ENCODE measurements around the gene PIGC. TPM values are rescaled to one million over a fixed set of nuclear protein-coding genes. Genes with fewer than 3 reads are reported as not detected.

PIGC gene
- total and polyA plus RNA-seq, 4 donors = 8.6 to 18.4 (median 13.2) TPM

DNA sequence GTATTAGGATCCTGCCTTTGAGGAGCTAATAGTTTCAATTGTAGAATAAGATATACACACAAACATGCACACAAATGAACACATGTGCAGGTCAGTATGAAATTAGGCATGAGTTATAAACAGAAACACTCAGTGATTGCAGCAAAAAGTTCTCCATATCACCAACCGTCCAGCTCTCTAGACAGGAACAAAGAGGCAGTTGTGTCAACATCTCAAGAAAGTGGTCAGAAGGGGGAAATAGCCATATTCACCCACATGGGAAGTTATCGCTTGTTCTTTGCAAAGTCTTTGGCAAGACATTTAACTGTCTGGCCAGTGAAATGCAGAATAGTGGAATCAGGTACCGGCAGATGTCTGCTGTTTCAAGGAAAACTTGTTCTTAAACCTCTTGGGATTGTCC is 29.4 kb upstream of the PIGC start:
- Histone ChIP-seq H3K4me1 (ENCODE audit: control insufficient read depth in 4 of 4, insufficient read depth in 4 of 4, low read length in 3 of 4) (peaks cover 0 to 2% (median 0%) of the 10 kb centered on the region in 4 donors), H3K36me3 (ENCODE audit: control insufficient read depth in 4 of 4, insufficient read depth in 3 of 4, low read depth in 1 of 4, low read length in 3 of 4) (no peaks in the 10 kb centered on the region), H3K27me3 (ENCODE audit: control insufficient read depth in 4 of 4, insufficient read depth in 4 of 4, low read length in 3 of 4) (no peaks in the 10 kb centered on the region), H3K9me3 (ENCODE audit: control insufficient read depth in 4 of 4, low read length in 3 of 4) (no peaks in the 10 kb centered on the region), H3K4me3 (ENCODE audit: low read depth in 1 of 3, low read length in 3 of 3) (no peak overlapping the region), H3K27ac (ENCODE audit: low read depth in 1 of 2, low read length in 2 of 2) (no peak overlapping the region), H3K9ac (ENCODE audit: low read depth in 1 of 2, low read length in 2 of 2) (no peak overlapping the region)
- DNase-seq (ENCODE audit: low spot score) = no peak
- 75% methylated on average over 3 of the region's 3 CpGs for WGBS
- no peak for TF ChIP-seq HNF4A (conservative IDR thresholded peaks at IDR 0.05)
- TF ChIP-seq, protein P1, sequence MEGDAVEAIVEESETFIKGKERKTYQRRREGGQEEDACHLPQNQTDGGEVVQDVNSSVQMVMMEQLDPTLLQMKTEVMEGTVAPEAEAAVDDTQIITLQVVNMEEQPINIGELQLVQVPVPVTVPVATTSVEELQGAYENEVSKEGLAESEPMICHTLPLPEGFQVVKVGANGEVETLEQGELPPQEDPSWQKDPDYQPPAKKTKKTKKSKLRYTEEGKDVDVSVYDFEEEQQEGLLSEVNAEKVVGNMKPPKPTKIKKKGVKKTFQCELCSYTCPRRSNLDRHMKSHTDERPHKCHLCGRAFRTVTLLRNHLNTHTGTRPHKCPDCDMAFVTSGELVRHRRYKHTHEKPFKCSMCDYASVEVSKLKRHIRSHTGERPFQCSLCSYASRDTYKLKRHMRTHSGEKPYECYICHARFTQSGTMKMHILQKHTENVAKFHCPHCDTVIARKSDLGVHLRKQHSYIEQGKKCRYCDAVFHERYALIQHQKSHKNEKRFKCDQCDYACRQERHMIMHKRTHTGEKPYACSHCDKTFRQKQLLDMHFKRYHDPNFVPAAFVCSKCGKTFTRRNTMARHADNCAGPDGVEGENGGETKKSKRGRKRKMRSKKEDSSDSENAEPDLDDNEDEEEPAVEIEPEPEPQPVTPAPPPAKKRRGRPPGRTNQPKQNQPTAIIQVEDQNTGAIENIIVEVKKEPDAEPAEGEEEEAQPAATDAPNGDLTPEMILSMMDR (IDR thresholded peaks at IDR 0.05; ENCODE audit: low read depth, low read length, missing input control) = no peak
- no peak for TF ChIP-seq GABPA (IDR thresholded peaks at IDR 0.05 in 1 of 2, conservative IDR thresholded peaks at IDR 0.05 in 1 of 2)
- TF ChIP-seq ZBTB33 (IDR thresholded peaks at IDR 0.05) = no peak
- TF ChIP-seq, protein P2, sequence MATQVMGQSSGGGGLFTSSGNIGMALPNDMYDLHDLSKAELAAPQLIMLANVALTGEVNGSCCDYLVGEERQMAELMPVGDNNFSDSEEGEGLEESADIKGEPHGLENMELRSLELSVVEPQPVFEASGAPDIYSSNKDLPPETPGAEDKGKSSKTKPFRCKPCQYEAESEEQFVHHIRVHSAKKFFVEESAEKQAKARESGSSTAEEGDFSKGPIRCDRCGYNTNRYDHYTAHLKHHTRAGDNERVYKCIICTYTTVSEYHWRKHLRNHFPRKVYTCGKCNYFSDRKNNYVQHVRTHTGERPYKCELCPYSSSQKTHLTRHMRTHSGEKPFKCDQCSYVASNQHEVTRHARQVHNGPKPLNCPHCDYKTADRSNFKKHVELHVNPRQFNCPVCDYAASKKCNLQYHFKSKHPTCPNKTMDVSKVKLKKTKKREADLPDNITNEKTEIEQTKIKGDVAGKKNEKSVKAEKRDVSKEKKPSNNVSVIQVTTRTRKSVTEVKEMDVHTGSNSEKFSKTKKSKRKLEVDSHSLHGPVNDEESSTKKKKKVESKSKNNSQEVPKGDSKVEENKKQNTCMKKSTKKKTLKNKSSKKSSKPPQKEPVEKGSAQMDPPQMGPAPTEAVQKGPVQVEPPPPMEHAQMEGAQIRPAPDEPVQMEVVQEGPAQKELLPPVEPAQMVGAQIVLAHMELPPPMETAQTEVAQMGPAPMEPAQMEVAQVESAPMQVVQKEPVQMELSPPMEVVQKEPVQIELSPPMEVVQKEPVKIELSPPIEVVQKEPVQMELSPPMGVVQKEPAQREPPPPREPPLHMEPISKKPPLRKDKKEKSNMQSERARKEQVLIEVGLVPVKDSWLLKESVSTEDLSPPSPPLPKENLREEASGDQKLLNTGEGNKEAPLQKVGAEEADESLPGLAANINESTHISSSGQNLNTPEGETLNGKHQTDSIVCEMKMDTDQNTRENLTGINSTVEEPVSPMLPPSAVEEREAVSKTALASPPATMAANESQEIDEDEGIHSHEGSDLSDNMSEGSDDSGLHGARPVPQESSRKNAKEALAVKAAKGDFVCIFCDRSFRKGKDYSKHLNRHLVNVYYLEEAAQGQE (IDR thresholded peaks at IDR 0.05) = no peak
- TF ChIP-seq ATF3 (IDR thresholded peaks at IDR 0.05) = no peak
- no peak for TF ChIP-seq HNF4G (IDR thresholded peaks at IDR 0.05)
- no peak for TF ChIP-seq RAD21 (IDR thresholded peaks at IDR 0.05)
- no peak for TF ChIP-seq NR2F2 (IDR thresholded peaks at IDR 0.05)
- TF ChIP-seq RXRA (IDR thresholded peaks at IDR 0.05) = no peak
- no peak for TF ChIP-seq YY1 (IDR thresholded peaks at IDR 0.05)
- TF ChIP-seq TAF1 (conservative IDR thresholded peaks at IDR 0.05) = no peak
- TF ChIP-seq EGR1 (IDR thresholded peaks at IDR 0.05; ENCODE audit: low read depth in 2 of 2) = no peak
- TF ChIP-seq FOXA2 (IDR thresholded peaks at IDR 0.05) = no peak

- H3K27ac ChIP-seq (ENCODE audit: low read depth in 1 of 2, low read length in 2 of 2) = no peak overlapping the region
- H3K27me3 ChIP-seq (ENCODE audit: control insufficient read depth in 4 of 4, insufficient read depth in 4 of 4, low read length in 3 of 4) = no peaks in the 10 kb centered on the region
- no peak for DNase-seq (ENCODE audit: low spot score)
- no peak overlapping the region for H3K9ac ChIP-seq (ENCODE audit: low read depth in 1 of 2, low read length in 2 of 2)
- H3K36me3 ChIP-seq (ENCODE audit: control insufficient read depth in 4 of 4, insufficient read depth in 3 of 4, low read depth in 1 of 4, low read length in 3 of 4) = no peaks in the 10 kb centered on the region
- H3K4me1 ChIP-seq (ENCODE audit: control insufficient read depth in 4 of 4, insufficient read depth in 4 of 4, low read length in 3 of 4) = peaks cover 0 to 2% (median 0%) of the 10 kb centered on the region in 4 donors
- H3K9me3 ChIP-seq (ENCODE audit: control insufficient read depth in 4 of 4, low read length in 3 of 4) = no peaks in the 10 kb centered on the region
- no peak overlapping the region for H3K4me3 ChIP-seq (ENCODE audit: low read depth in 1 of 3, low read length in 3 of 3)
- no peak for TF ChIP-seq MAX (IDR thresholded peaks at IDR 0.05)
- no peak for TF ChIP-seq TAF1 (conservative IDR thresholded peaks at IDR 0.05)
- no peak for TF ChIP-seq HNF4A (conservative IDR thresholded peaks at IDR 0.05)
- no peak for TF ChIP-seq EGR1 (IDR thresholded peaks at IDR 0.05; ENCODE audit: low read depth in 2 of 2)
- no peak for TF ChIP-seq SP1 (IDR thresholded peaks at IDR 0.05)
- 35% methylated on average over 1 of the region's 1 CpG for WGBS
Measured at GRCh38 chr1:172472495-172472894, 28.6 kb upstream of the PIGC start.

Data from liver (tissue), 9 donors.